Activated CD4-positive, alpha-beta T cell treated with anti-CD3 and anti-CD28 coated beads, Interleukin-2, amount 50 U/mL, for 1 hour (primary cell): ENCODE measurements around the gene RFTN2.
"Not testable (repeated sequence)": the region's sequence is repeated elsewhere in the genome, so short reads cannot be mapped to it uniquely, and the experiment has no call there.

Source experiments
- DNase-seq: peaks from one replicate; pipeline ENCODE4 v3.0.0-alpha.2; 2020

Gene RFTN2

GRCh38 chr2:197674591-197674990, 796 bp downstream of the RFTN2 start:
- no peak for DNase-seq

GRCh38 chr2:197674060-197674459, 1.3 kb downstream of the RFTN2 start:
- no peak for DNase-seq

- DNase-seq = no peak
Observed at GRCh38 chr2:197673606-197674005, 1.8 kb downstream of the RFTN2 start.

- no peak for DNase-seq
Observed at GRCh38 chr2:197673106-197673505, 2.3 kb downstream of the RFTN2 start.

GRCh38 chr2:197672371-197672893, 3.0 kb downstream of the RFTN2 start:
- DNase-seq = no peak

GRCh38 chr2:197669077-197669476, 6.3 kb downstream of the RFTN2 start:
- DNase-seq = no peak

GRCh38 chr2:197668296-197668695, 7.1 kb downstream of the RFTN2 start:
- no peak for DNase-seq

GRCh38 chr2:197666277-197666676, 9.1 kb downstream of the RFTN2 start:
- no peak for DNase-seq

- DNase-seq = no peak
Observed at GRCh38 chr2:197661626-197662025, 13.8 kb downstream of the RFTN2 start.

GRCh38 chr2:197657562-197657961, 17.8 kb downstream of the RFTN2 start:
- no peak for DNase-seq

- DNase-seq = no peak
Observed at GRCh38 chr2:197647961-197648690, 27.3 kb downstream of the RFTN2 start.

GRCh38 chr2:197641666-197642065, 33.7 kb downstream of the RFTN2 start:
- no peak for DNase-seq

GRCh38 chr2:197640571-197641122, 34.7 kb downstream of the RFTN2 start:
- not testable (repeated sequence) for DNase-seq

GRCh38 chr2:197633109-197633657, 42.2 kb downstream of the RFTN2 start:
- no peak for DNase-seq

GRCh38 chr2:197628043-197628500, 47.3 kb downstream of the RFTN2 start:
- no peak for DNase-seq

GRCh38 chr2:197626965-197627625, 48.3 kb downstream of the RFTN2 start:
- DNase-seq = no peak

- DNase-seq = no peak
Observed at GRCh38 chr2:197620133-197620532, 55.3 kb downstream of the RFTN2 start.

- no peak for DNase-seq
Observed at GRCh38 chr2:197615016-197615652, 60.3 kb downstream of the RFTN2 start.

- DNase-seq = no peak
Observed at GRCh38 chr2:197614532-197614931, 60.9 kb downstream of the RFTN2 start.

- no peak for DNase-seq
Observed at GRCh38 chr2:197613509-197613987, 61.8 kb downstream of the RFTN2 start.

GRCh38 chr2:197606180-197606579, 69.2 kb downstream of the RFTN2 start:
- DNase-seq = no peak

GRCh38 chr2:197604117-197604860, 71.1 kb downstream of the RFTN2 start:
- no peak for DNase-seq
